GM12878 (cell line): ENCODE data around the gene SMIM14. TPM values are rescaled to one million over a fixed set of nuclear protein-coding genes. Genes with fewer than 3 reads are reported as not detected.

ENCODE experiments used
- ATAC-seq: fragments of 200-7000 bp; cut with Tn5 transposase; 3 replicates; pipeline ENCODE4 v1.9.1; 2020; ENCODE audit warnings: mild to moderate bottlenecking, moderate library complexity
- BruUV-seq: library from RNA; stranded (reverse); fragments of 400-500 nt; replicated peaks from 2 replicates; lab custom pipeline; 2021; lab: Mats Ljungman, UMichigan
- CTCF ChIA-PET: fragments of 300-600 bp; sonication (Branson Sonifier 250); formaldehyde crosslinking; extraction: SDS; loops from one replicate; lab custom pipeline; 2021; ENCODE audit warnings: inconsistent platforms; lab: Yijun Ruan, JAX
- POLR2A ChIA-PET: fragments of 350-600 bp; formaldehyde crosslinking; extraction: SDS; loops from one replicate; lab custom pipeline; 2021; ENCODE audit warnings: inconsistent platforms; lab: Charles Lee
- RAD21 ChIA-PET: fragments of 300-600 bp; sonication (Branson Sonifier 250); formaldehyde crosslinking; loops from one replicate; lab custom pipeline; 2023; ENCODE audit warnings: antibody characterized with exemption; ENCODE audit not compliant: unreplicated experiment; lab: Charles Lee
- SMC1A ChIA-PET: fragments of 300-600 bp; sonication (Branson Sonifier 250); formaldehyde crosslinking; loops from one replicate; lab custom pipeline; 2023; ENCODE audit not compliant: unreplicated experiment, uncharacterized antibody; lab: Charles Lee
- DNase-seq: peaks from one replicate; pipeline ENCODE4 v3.0.0-alpha.2; 2011; ENCODE audit warnings: low read depth, low spot score
- FAIRE-seq: peaks from 3 replicates; lab custom pipeline; 2011; peaks lifted over from hg19 to GRCh38; lab: Jason Lieb, UNC
- H2AFZ ChIP-seq: 2 replicates; pipeline ENCODE4 v1.6.0; 2011; ENCODE audit warnings: low read depth, low read length, control low read depth; ENCODE audit not compliant: control insufficient read depth
- H3K27ac ChIP-seq: 2 replicates; pipeline ENCODE4 v1.5.1; 2011; ENCODE audit warnings: control low read depth; ENCODE audit not compliant: control insufficient read depth, insufficient read depth
- H3K27me3 ChIP-seq, 2 experiments: replicated peaks in 1 of 2; 2 replicates each; pipeline versions ENCODE4 v1.6.0 to v1.6.1; 2011; ENCODE audit warnings: low read length in 1 of 2; ENCODE audit not compliant: control insufficient read depth in 2 of 2, insufficient read depth in 2 of 2
- H3K36me3 ChIP-seq, 2 experiments: 2 replicates each; pipeline ENCODE4 v1.5.1; 2011; ENCODE audit warnings: low read length in 1 of 2; ENCODE audit not compliant: control insufficient read depth in 2 of 2, insufficient read depth in 2 of 2
- H3K4me1 ChIP-seq: 2 replicates; pipeline ENCODE4 v1.6.1; 2011; ENCODE audit warnings: mild to moderate bottlenecking, low read length, moderate library complexity, mixed read lengths; ENCODE audit not compliant: control insufficient read depth, insufficient read depth
- H3K4me2 ChIP-seq: 2 replicates; pipeline ENCODE4 v1.6.0; 2011; ENCODE audit warnings: control low read depth; ENCODE audit not compliant: control insufficient read depth, insufficient read depth
- H3K4me3 ChIP-seq: fragments of 200-600 bp; sonication (generic); 2 replicates; pipeline ENCODE4 v1.5.1; 2016
- H3K79me2 ChIP-seq: 2 replicates; pipeline ENCODE4 v1.6.0; 2011; ENCODE audit warnings: low read length; ENCODE audit not compliant: control insufficient read depth, insufficient read depth
- H3K9ac ChIP-seq: 2 replicates; pipeline ENCODE4 v1.8.0; 2011; ENCODE audit warnings: low read length, control low read depth, mixed read lengths; ENCODE audit not compliant: control insufficient read depth, insufficient read depth
- H3K9me3 ChIP-seq: replicated peaks from 3 replicates; pipeline ENCODE4 v1.5.1; 2011; ENCODE audit warnings: mild to moderate bottlenecking, low read length; ENCODE audit not compliant: control insufficient read depth, insufficient read depth
- H4K20me1 ChIP-seq: 2 replicates; pipeline ENCODE4 v1.6.0; 2011; ENCODE audit not compliant: control insufficient read depth, insufficient read depth
- E2F4 ChIP-seq: IDR thresholded peaks from 2 replicates; pipeline ENCODE4 v1.6.1; 2012; ENCODE audit warnings: low read depth, low read length, improper control_type of control experiment
- GATAD2B ChIP-seq: fragments of 450-650 bp; conservative IDR thresholded peaks from 2 replicates; pipeline ENCODE4 v1.6.1; 2017; ENCODE audit warnings: low read depth, mild to moderate bottlenecking, moderate library complexity
- HDAC6 ChIP-seq: fragments of 200-600 bp; sonication (generic); IDR thresholded peaks from one replicate; pipeline ENCODE4 v1.8.0; 2017; ENCODE audit warnings: antibody characterized with exemption; ENCODE audit not compliant: unreplicated experiment
- HSF1 ChIP-seq: fragments of 150-350 bp; IDR thresholded peaks from 2 replicates; pipeline ENCODE4 v1.6.1; 2014; ENCODE audit warnings: mild to moderate bottlenecking, low read depth, low read length
- IKZF2 ChIP-seq, 2 experiments: fragments of 450-650 bp; IDR thresholded peaks; 2 replicates each; pipeline ENCODE4 v1.6.1; 2017; ENCODE audit warnings: mild to moderate bottlenecking in 2 of 2, moderate library complexity in 2 of 2
- KLF5 ChIP-seq: fragments of 450-650 bp; IDR thresholded peaks from 2 replicates; pipeline ENCODE4 v1.6.1; 2014; ENCODE audit warnings: mild to moderate bottlenecking; ENCODE audit not compliant: partially characterized antibody
- NRF1 ChIP-seq: conservative IDR thresholded peaks from 2 replicates; pipeline ENCODE4 v1.6.1; 2011; ENCODE audit warnings: mild to moderate bottlenecking, low read depth, low read length, improper control_type of control experiment
- POU2F2 ChIP-seq: IDR thresholded peaks from 3 replicates; pipeline ENCODE4 v1.6.1; 2011; ENCODE audit warnings: low read depth, mild to moderate bottlenecking, low read length, borderline replicate concordance
- RFX5 ChIP-seq: IDR thresholded peaks from 2 replicates; pipeline ENCODE4 v1.6.1; 2011; ENCODE audit warnings: low read depth, low read length, improper control_type of control experiment
- SIX5 ChIP-seq: IDR thresholded peaks from 2 replicates; pipeline ENCODE4 v1.6.1; 2011; ENCODE audit warnings: mild to moderate bottlenecking, low read depth, low read length, moderate library complexity; ENCODE audit not compliant: severe bottlenecking
- SMAD5 ChIP-seq: IDR thresholded peaks from 2 replicates; pipeline ENCODE4 v1.6.1; 2016; ENCODE audit warnings: antibody characterized with exemption, low read depth
- SMC3 ChIP-seq: IDR thresholded peaks from 2 replicates; pipeline ENCODE4 v1.6.1; 2011; ENCODE audit warnings: low read length, improper control_type of control experiment, borderline replicate concordance
- SRF ChIP-seq, 2 experiments: IDR thresholded peaks; 2 replicates each; pipeline ENCODE4 v1.6.1; 2011; ENCODE audit warnings: low read depth in 2 of 2, low read length in 2 of 2, mild to moderate bottlenecking in 1 of 2, moderate library complexity in 1 of 2
- USF2 ChIP-seq: IDR thresholded peaks from 2 replicates; pipeline ENCODE4 v1.6.1; 2011; ENCODE audit warnings: low read depth, low read length, improper control_type of control experiment, borderline replicate concordance
- ZBED1 ChIP-seq: IDR thresholded peaks from 2 replicates; pipeline ENCODE4 v1.6.1; 2016; ENCODE audit warnings: borderline replicate concordance
- ZBTB11 ChIP-seq: fragments of 450-650 bp; formaldehyde crosslinking; IDR thresholded peaks from 2 replicates; pipeline ENCODE4 v1.5.0; 2022; ENCODE audit warnings: mild to moderate bottlenecking, missing genetic modification characterization
- ZNF384 ChIP-seq: IDR thresholded peaks from 2 replicates; pipeline ENCODE4 v1.6.1; 2012; ENCODE audit warnings: low read depth, mild to moderate bottlenecking, low read length, improper control_type of control experiment, borderline replicate concordance
- WGBS: methylation state at CpG from one replicate; pipeline ENCODE4 v1.1.6; 2016; ENCODE audit warnings: low lambda C conversion rate; ENCODE audit not compliant: insufficient replicate concordance, insufficient coverage; ENCODE audit errors: missing lambda C conversion rate; 5-methylcytosine and 5-hydroxymethylcytosine counted together
- in situ Hi-C: fragments of 300-500 bp; cut with MboI; formaldehyde crosslinking; loops from 9 replicates; pipeline ENCODE4 v1.14.3; 2018; ENCODE audit warnings: mixed read lengths
- intact Hi-C: fragments of 100-400 bp; cut with micrococcal nuclease; formaldehyde crosslinking; loops from one replicate; pipeline ENCODE4 v1.14.2; 2022; ENCODE audit not compliant: unreplicated experiment
- polyA plus RNA-seq, 11 experiments: library from polyadenylated mRNA; depleted of rRNA in 4 of 11; unstranded in 6 of 11; stranded (reverse) in 5 of 11; fragments of >200 nt; fragmentation: Nextera tagmentation in 4 of 11; fragmentation: Illumina TruSeq in 1 of 11; extraction: Ambion mirVana in 4 of 11; extraction: Trizol in 1 of 11; gene quantifications; 1 replicate in 1 of 11; 2 replicates in 10 of 11; pipeline versions ENCODE4 v1.2.1 to v1.2.3, GENCODE V29; 2011 to 2016; ENCODE audit warnings: inconsistent platforms in 2 of 11, missing spikeins in 2 of 11, low read depth in 1 of 11
- total RNA-seq, 4 experiments: library from RNA; depleted of rRNA in 3 of 4; stranded (reverse); fragments of >200 nt in 3 of 4; fragmentation: Illumina TruSeq in 1 of 4; extraction: Trizol in 1 of 4; gene quantifications; 2 replicates each; pipeline versions ENCODE4 v1.2.1 to v1.2.3, GENCODE V29; 2013 to 2021

Gene SMIM14
- total and polyA plus RNA-seq, 10 of the 15 experiments (the other 5 are each of a cell fraction or from before 2014, with no cell fraction given): 125 to 671 (median 188) TPM

- POLR2A ChIA-PET: no interaction called here
- no peak for ATAC-seq
- Histone ChIP-seq H3K4me1 (no peaks in the 10 kb centered on the region), H3K4me2 (no peak overlapping the region), H3K9ac (no peak overlapping the region), H3K27me3 (no peaks in the 10 kb centered on the region), H3K79me2 (no peaks in the 10 kb centered on the region), H2AFZ (no peak overlapping the region), H3K36me3 (no peaks in the 10 kb centered on the region; a peak in 2 of 4 replicates), H4K20me1 (no peaks in the 10 kb centered on the region), H3K27ac (no peak overlapping the region), H3K9me3 (no peaks in the 10 kb centered on the region), H3K4me3 (no peak overlapping the region)
- TF ChIP-seq NRF1 (no peak), KLF5 (no peak), SRF (IDR thresholded peaks at IDR 0.05; ENCODE audit: low read depth in 2 of 2, low read length in 2 of 2) (no peak), ZNF384 (no peak), HDAC6 (no peak), SMAD5 (no peak), HSF1 (no peak), SIX5 (no peak), GATAD2B (no peak), POU2F2 (no peak), RFX5 (no peak), ZBED1 (no peak), SMC3 (no peak), ZBTB11 (CRISPR knock-in tag) (no peak), E2F4 (no peak), IKZF2 (IDR thresholded peaks at IDR 0.05) (no peak), USF2 (no peak)
- no TSS peak for BruUV-seq
- DNase-seq: no peak
- 100% methylated on average over 1 of the region's 1 CpG for WGBS
- SMC1A ChIA-PET: no interaction called here
- intact Hi-C loops: no loop called here
- in situ Hi-C loops: no loop called here
- FAIRE-seq: no peak
- RAD21 ChIA-PET: no interaction called here
- CTCF ChIA-PET: no interaction called here
Observed at GRCh38 chr4:39497909-39498726, 140.5 kb downstream of the SMIM14 start.
